ENCODE measurements around the gene PFKFB4.

GRCh38 chr3:48535578-48535977 is 21.0 kb downstream of the PFKFB4 start:
- TF ChIP-seq CTCF (IDR thresholded peaks at IDR 0.05; ENCODE audit: low read depth, low read length) = no peak
- TF ChIP-seq MYC (IDR thresholded peaks at IDR 0.05; ENCODE audit: low read depth, low read length) = no peak
- TF ChIP-seq MAX (IDR thresholded peaks at IDR 0.05; ENCODE audit: low read depth, low read length) = no peak
